ENCODE results near the gene NDUFV3.

DNA sequence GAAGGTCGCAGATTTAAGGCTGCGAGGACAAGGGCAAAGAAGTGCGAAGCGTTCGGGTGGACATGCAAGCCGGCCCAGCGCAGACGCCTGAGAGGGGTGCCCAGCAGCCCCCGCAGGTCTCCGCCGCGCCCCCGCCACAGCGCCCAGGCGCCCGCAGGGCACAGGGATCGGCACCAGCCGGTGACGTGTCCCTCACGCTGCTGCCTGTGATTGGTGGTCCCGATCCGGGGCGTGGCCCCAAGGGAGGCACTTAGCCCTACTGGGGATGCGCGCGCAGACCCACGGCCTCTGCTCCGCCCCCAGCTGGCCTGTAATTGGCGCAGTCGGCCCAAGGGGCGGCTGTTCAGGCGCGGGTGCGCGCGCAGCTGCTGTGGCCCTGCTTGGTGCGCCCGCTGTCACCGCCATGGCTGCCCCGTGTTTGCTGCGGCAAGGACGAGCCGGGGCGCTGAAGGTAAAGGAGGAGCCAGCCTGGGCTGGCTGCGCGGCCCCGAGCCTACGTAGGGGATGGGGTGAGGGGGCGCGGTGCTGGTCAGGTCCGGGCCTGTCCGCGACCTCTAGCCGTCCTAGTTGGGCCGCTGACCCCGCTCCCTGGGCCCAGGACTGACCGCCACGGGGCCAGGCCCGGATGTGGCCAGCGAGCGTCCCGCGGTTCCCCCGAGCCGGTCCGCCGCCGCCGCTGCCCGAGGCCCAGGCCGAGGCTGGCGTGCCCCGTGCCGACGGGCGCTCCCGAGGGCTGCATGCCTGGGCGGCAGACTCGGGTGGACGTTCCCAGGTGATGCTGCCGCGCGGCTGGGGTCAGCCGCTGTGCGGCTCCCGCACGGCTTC, at the start of gene NDUFV3:
- TF ChIP-seq FOSL1 (IDR thresholded peaks at IDR 0.05; ENCODE audit: insufficient read depth, low read depth, low read length) = no peak
- TF ChIP-seq CTCF (IDR thresholded peaks at IDR 0.05; ENCODE audit: control extremely low read depth in 1 of 3, insufficient read depth in 1 of 3, low read depth in 1 of 3, low read length in 3 of 3) = no peak
- peak; percentile 15; the same call in 1 of the 2 replicates for TF ChIP-seq MAX (IDR thresholded peaks at IDR 0.05)
- no peak for TF ChIP-seq SIX5 (IDR thresholded peaks at IDR 0.05; ENCODE audit: low read depth, low read length)
- no peak for TF ChIP-seq USF2 (IDR thresholded peaks at IDR 0.05; ENCODE audit: low read length)
- TF ChIP-seq EZH2 (IDR thresholded peaks at IDR 0.05; ENCODE audit: low read depth, low read length, severe bottlenecking) = no peak

Measured in H1 (cell line).